DND-41 (cell line): ENCODE results near the gene FBLN5.

ENCODE experiments used
- ATAC-seq: fragments of 200-7000 bp; cut with Tn5 transposase; 3 replicates; pipeline ENCODE4 v1.9.1; 2021; ENCODE audit warnings: low read depth; ENCODE audit not compliant: insufficient read depth
- DNase-seq: peaks from one replicate; pipeline ENCODE4 v3.0.0-alpha.2; 2020
- H2AFZ ChIP-seq: 2 replicates; pipeline ENCODE4 v1.6.0; 2012; ENCODE audit warnings: low read depth, low read length
- H3K27ac ChIP-seq: 2 replicates; pipeline ENCODE4 v1.5.1; 2012; ENCODE audit warnings: low read length, inconsistent platforms
- H3K27me3 ChIP-seq: fragments of 200-600 bp; sonication (generic); 2 replicates; pipeline ENCODE4 v1.6.0; 2012; ENCODE audit warnings: low read length, mild to moderate bottlenecking, inconsistent platforms; ENCODE audit not compliant: insufficient read depth, poor library complexity
- H3K36me3 ChIP-seq: 2 replicates; pipeline ENCODE4 v1.5.1; 2012; ENCODE audit warnings: low read length, inconsistent platforms; ENCODE audit not compliant: insufficient read depth
- H3K4me1 ChIP-seq: 2 replicates; pipeline ENCODE4 v1.5.1; 2012; ENCODE audit warnings: mild to moderate bottlenecking, low read length; ENCODE audit not compliant: insufficient read depth
- H3K4me2 ChIP-seq: 2 replicates; pipeline ENCODE4 v1.6.0; 2012; ENCODE audit warnings: mild to moderate bottlenecking, moderate library complexity, low read length, inconsistent platforms; ENCODE audit not compliant: insufficient read depth
- H3K4me3 ChIP-seq, 2 experiments: fragments of 200-600 bp in 1 of 2; shearing (Covaris generic) in 1 of 2; 2 replicates each; pipeline ENCODE4 v1.5.1; 2012 to 2016; ENCODE audit warnings: inconsistent platforms in 2 of 2, low read length in 2 of 2, mild to moderate bottlenecking in 2 of 2, low read depth in 1 of 2, moderate library complexity in 1 of 2
- H3K79me2 ChIP-seq: 2 replicates; pipeline ENCODE4 v1.6.0; 2012; ENCODE audit warnings: low read length, inconsistent platforms; ENCODE audit not compliant: insufficient read depth
- H3K9ac ChIP-seq: 2 replicates; pipeline ENCODE4 v1.6.0; 2012; ENCODE audit warnings: low read depth, mild to moderate bottlenecking, inconsistent platforms, low read length, moderate library complexity
- H3K9me3 ChIP-seq: 2 replicates; pipeline ENCODE4 v1.5.1; 2012; ENCODE audit warnings: low read length, moderate library complexity, mild to moderate bottlenecking, inconsistent platforms; ENCODE audit not compliant: insufficient read depth, severe bottlenecking
- H4K20me1 ChIP-seq: 2 replicates; pipeline ENCODE4 v1.6.0; 2012; ENCODE audit warnings: low read length; ENCODE audit not compliant: insufficient read depth
- EZH2 ChIP-seq: IDR thresholded peaks from 3 replicates; pipeline ENCODE4 v1.6.1; 2012; ENCODE audit warnings: borderline replicate concordance, low read depth, mild to moderate bottlenecking, moderate library complexity, low read length, inconsistent platforms; ENCODE audit not compliant: severe bottlenecking
- TF ChIP-seq, protein P1 (sequence below): IDR thresholded peaks from 2 replicates; pipeline ENCODE4 v1.5.1; 2012; ENCODE audit warnings: borderline replicate concordance, low read length, moderate library complexity, mild to moderate bottlenecking; ENCODE audit not compliant: poor library complexity, severe bottlenecking; ENCODE audit errors: extremely low read depth

FBLN5 gene

DNA sequence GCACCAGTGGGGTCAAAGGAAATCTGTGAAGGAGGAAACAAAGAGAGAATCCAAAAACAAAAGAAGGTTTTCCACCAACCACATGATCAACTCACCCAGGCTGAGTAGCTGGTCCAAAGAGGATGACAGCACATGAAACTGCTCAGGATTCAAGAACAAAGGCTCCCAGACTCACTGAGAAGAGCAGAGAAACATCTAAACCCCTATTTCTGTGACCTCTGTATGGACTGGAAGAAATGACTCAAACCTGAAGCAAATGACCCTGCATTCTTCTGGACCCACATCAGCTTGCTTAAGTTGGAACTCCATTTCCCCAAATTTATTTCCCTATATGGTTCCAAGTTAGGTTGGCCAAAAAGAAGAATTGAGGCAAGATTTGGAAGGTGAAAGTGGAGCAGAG, 106.4 kb downstream of the FBLN5 start:
- TF ChIP-seq, protein P1, sequence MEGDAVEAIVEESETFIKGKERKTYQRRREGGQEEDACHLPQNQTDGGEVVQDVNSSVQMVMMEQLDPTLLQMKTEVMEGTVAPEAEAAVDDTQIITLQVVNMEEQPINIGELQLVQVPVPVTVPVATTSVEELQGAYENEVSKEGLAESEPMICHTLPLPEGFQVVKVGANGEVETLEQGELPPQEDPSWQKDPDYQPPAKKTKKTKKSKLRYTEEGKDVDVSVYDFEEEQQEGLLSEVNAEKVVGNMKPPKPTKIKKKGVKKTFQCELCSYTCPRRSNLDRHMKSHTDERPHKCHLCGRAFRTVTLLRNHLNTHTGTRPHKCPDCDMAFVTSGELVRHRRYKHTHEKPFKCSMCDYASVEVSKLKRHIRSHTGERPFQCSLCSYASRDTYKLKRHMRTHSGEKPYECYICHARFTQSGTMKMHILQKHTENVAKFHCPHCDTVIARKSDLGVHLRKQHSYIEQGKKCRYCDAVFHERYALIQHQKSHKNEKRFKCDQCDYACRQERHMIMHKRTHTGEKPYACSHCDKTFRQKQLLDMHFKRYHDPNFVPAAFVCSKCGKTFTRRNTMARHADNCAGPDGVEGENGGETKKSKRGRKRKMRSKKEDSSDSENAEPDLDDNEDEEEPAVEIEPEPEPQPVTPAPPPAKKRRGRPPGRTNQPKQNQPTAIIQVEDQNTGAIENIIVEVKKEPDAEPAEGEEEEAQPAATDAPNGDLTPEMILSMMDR, result no peak
- no peak for TF ChIP-seq EZH2
- no peak for ATAC-seq
- DNase-seq, result no peak

DNA sequence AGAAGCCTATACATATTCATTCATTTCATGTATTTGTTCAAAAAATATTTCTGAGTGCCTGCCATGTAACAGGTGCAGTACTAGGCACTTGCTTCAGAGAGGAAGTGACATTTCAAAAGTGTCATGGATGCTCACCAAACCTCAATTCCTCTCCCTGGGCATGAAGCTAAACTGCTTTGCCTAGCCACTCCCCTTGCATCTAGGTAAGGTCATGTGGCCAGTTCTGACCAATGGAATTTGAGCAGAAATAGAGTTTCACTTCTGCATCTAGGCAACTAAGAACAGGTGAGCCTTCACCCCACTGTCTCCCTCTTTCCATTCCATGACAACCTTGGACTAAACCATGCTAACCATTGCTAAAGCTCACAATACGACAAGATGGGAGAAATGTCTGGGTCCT, 107.7 kb downstream of the FBLN5 start:
- no peaks in the 10 kb centered on the region for H3K9me3 ChIP-seq
- ATAC-seq (no peak), DNase-seq (no peak)
- no peaks in the 10 kb centered on the region for H3K4me1 ChIP-seq
- H4K20me1 ChIP-seq, result no peaks in the 10 kb centered on the region
- no peak overlapping the region for H3K27ac ChIP-seq
- no peak overlapping the region for H2AFZ ChIP-seq
- no peaks in the 10 kb centered on the region for H3K36me3 ChIP-seq
- no peaks in the 10 kb centered on the region for H3K27me3 ChIP-seq
- no peaks in the 10 kb centered on the region for H3K79me2 ChIP-seq
- no peak overlapping the region for H3K4me2 ChIP-seq
- H3K9ac ChIP-seq, result no peak overlapping the region
- no peak for TF ChIP-seq EZH2
- TF ChIP-seq, protein P1, result no peak
- no peak overlapping the region for H3K4me3 ChIP-seq

More for the DNA sequence above, 106.4 kb downstream of the FBLN5 start:
- Histone ChIP-seq H3K4me3 (no peak overlapping the region), H3K9ac (no peak overlapping the region), H3K79me2 (no peaks in the 10 kb centered on the region), H3K36me3 (no peaks in the 10 kb centered on the region), H3K9me3 (no peaks in the 10 kb centered on the region), H3K4me2 (no peak overlapping the region), H3K4me1 (no peaks in the 10 kb centered on the region), H2AFZ (no peak overlapping the region), H3K27me3 (no peaks in the 10 kb centered on the region), H4K20me1 (no peaks in the 10 kb centered on the region), H3K27ac (no peak overlapping the region)

DNA sequence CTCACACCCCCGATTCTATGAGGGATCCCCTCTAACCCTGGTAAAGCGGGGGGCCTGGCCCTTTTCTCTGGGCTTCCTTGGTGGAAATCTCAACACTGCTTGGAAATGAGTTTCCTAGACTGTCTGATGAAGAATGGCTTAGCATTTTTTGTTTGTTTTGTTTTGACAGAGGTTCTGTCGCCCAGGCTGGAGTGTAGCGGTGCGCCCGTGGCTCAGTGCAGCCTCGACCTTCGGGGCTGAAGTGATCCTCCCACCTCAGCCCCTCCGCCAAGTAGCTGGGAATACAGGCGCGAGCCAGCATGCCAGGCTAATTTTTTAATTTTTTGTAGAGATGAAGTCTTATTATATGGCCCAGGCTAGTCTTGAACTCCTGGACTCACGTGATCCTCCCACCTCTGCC, 110.4 kb downstream of the FBLN5 start:
- no peak overlapping the region for H3K27ac ChIP-seq
- no peak overlapping the region for H3K4me2 ChIP-seq
- ATAC-seq (no peak), DNase-seq (no peak)
- no peak overlapping the region for H2AFZ ChIP-seq
- H3K79me2 ChIP-seq, result no peaks in the 10 kb centered on the region
- H3K4me3 ChIP-seq, result no peak overlapping the region
- no peaks in the 10 kb centered on the region for H3K36me3 ChIP-seq
- no peak overlapping the region for H3K9ac ChIP-seq
- H3K9me3 ChIP-seq, result no peaks in the 10 kb centered on the region
- H4K20me1 ChIP-seq, result no peaks in the 10 kb centered on the region
- TF ChIP-seq, protein P1, result no peak
- no peak for TF ChIP-seq EZH2
- no peaks in the 10 kb centered on the region for H3K4me1 ChIP-seq
- H3K27me3 ChIP-seq, result no peaks in the 10 kb centered on the region
